ENCODE results near the gene GSTO2.

DNA sequence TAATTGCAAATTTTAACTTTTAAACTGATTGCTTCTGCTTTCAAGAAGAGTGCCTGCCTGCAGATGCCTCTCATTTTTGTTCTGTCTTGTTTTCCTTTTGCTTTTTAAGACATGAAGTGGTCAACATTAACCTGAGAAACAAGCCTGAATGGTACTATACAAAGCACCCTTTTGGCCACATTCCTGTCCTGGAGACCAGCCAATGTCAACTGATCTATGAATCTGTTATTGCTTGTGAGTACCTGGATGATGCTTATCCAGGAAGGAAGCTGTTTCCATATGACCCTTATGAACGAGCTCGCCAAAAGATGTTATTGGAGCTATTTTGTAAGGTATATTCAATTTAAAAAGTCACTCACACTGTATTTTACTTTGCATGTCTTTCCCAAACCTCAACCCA is 8.8 kb downstream of the GSTO2 start:
- no peak for TF ChIP-seq ZNF274 (IDR thresholded peaks at IDR 0.05; ENCODE audit: insufficient read depth, insufficient read length)
- TF ChIP-seq, protein P1, sequence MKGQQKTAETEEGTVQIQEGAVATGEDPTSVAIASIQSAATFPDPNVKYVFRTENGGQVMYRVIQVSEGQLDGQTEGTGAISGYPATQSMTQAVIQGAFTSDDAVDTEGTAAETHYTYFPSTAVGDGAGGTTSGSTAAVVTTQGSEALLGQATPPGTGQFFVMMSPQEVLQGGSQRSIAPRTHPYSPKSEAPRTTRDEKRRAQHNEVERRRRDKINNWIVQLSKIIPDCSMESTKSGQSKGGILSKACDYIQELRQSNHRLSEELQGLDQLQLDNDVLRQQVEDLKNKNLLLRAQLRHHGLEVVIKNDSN (IDR thresholded peaks at IDR 0.05; ENCODE audit: borderline replicate concordance, extremely low read length, insufficient read depth, low read depth, low read length) = no peak
- TF ChIP-seq, protein P2, sequence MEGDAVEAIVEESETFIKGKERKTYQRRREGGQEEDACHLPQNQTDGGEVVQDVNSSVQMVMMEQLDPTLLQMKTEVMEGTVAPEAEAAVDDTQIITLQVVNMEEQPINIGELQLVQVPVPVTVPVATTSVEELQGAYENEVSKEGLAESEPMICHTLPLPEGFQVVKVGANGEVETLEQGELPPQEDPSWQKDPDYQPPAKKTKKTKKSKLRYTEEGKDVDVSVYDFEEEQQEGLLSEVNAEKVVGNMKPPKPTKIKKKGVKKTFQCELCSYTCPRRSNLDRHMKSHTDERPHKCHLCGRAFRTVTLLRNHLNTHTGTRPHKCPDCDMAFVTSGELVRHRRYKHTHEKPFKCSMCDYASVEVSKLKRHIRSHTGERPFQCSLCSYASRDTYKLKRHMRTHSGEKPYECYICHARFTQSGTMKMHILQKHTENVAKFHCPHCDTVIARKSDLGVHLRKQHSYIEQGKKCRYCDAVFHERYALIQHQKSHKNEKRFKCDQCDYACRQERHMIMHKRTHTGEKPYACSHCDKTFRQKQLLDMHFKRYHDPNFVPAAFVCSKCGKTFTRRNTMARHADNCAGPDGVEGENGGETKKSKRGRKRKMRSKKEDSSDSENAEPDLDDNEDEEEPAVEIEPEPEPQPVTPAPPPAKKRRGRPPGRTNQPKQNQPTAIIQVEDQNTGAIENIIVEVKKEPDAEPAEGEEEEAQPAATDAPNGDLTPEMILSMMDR (IDR thresholded peaks at IDR 0.05 in 2 of 3, conservative IDR thresholded peaks at IDR 0.05 in 1 of 3; ENCODE audit: control insufficient read depth in 2 of 3, extremely low read depth in 1 of 3, insufficient read depth in 1 of 3, low read depth in 3 of 3, low read length in 3 of 3) = no peak
- no peak for TF ChIP-seq BHLHE40 (IDR thresholded peaks at IDR 0.05; ENCODE audit: borderline replicate concordance in 1 of 2, low read depth in 2 of 2, low read length in 1 of 2)
- TF ChIP-seq NR2C2 (IDR thresholded peaks at IDR 0.05; ENCODE audit: borderline replicate concordance, control insufficient read depth, insufficient read length, low read depth) = no peak
- TF ChIP-seq, protein P3, sequence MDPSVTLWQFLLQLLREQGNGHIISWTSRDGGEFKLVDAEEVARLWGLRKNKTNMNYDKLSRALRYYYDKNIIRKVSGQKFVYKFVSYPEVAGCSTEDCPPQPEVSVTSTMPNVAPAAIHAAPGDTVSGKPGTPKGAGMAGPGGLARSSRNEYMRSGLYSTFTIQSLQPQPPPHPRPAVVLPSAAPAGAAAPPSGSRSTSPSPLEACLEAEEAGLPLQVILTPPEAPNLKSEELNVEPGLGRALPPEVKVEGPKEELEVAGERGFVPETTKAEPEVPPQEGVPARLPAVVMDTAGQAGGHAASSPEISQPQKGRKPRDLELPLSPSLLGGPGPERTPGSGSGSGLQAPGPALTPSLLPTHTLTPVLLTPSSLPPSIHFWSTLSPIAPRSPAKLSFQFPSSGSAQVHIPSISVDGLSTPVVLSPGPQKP (IDR thresholded peaks at IDR 0.05; ENCODE audit: low read depth, low read length) = no peak
- TF ChIP-seq SMC3 (IDR thresholded peaks at IDR 0.05; ENCODE audit: borderline replicate concordance, low read length) = no peak
- TF ChIP-seq EZH2 (IDR thresholded peaks at IDR 0.05; ENCODE audit: borderline replicate concordance, control insufficient read depth, low read depth, low read length) = no peak
- TF ChIP-seq MEF2A (IDR thresholded peaks at IDR 0.05; ENCODE audit: insufficient read depth, low read depth, low read length) = no peak
- TF ChIP-seq RAD21 (IDR thresholded peaks at IDR 0.05; ENCODE audit: insufficient read depth, low read depth, low read length) = no peak
- no peak for TF ChIP-seq SRF (IDR thresholded peaks at IDR 0.05; ENCODE audit: low read depth in 2 of 2, low read length in 2 of 2)
- TF ChIP-seq WRNIP1 (IDR thresholded peaks at IDR 0.05; ENCODE audit: borderline replicate concordance, low read depth, low read length) = no peak

Data from GM12878 (cell line).